ENCODE data around the gene TBC1D3E.
"Not testable (repeated sequence)": the region's sequence is repeated elsewhere in the genome, so short reads cannot be mapped to it uniquely, and the experiment has no call there.

TBC1D3E gene

GRCh38 chr17:38127651-38128050 lies at the start of gene TBC1D3E:
Gene TBC1D3E, plus strand, starts transcription at chr17:38127951. Its CDS starts 1,545 bp downstream, at chr17:38129496.
- not testable (repeated sequence) for DNase-seq (ENCODE audit: low spot score)

DNA sequence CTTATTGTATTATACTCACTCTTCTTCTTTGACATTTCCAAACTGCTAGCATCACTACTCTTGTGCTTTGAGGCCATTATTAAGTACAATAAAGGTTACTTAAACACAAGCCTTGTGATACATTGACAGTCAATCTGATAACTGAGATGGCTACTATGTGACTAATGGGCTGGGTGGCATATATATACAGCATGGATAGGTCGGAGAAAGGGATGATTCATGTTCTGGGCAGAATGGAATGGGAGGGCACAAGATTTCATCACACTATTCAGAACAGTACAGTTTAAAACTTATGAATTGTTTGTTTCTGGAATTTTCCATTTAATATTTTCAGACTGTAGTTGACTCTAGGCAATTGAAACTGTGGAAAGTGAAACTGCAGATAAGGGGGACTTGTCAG lies 40.4 kb upstream of the TBC1D3E start:
- not testable (repeated sequence) for DNase-seq (ENCODE audit: low spot score)

DNA sequence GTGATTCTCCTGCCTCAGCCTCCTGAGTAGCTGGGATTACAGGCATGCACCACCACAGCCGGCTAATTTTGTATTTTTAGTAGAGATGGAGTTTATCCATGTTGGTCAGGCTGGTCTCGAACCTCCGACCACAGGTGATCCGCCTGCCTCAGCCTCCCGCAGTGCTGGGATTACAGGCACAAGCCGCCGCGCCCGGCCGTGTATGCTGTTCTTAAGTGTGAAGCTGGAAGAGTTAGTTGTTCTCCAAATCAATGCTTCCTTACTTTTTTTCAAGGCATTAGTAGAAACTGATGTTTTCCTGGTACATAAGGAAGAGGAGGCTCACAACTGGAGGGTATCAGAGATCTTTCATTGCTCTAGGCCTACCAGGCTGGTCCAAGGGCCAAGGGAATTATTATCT lies 39.6 kb upstream of the TBC1D3E start:
- DNase-seq (ENCODE audit: low spot score) = not testable (repeated sequence)

- DNase-seq (ENCODE audit: low spot score) = not testable (repeated sequence)
Measured at GRCh38 chr17:38094059-38094694, 33.6 kb upstream of the TBC1D3E start.

GRCh38 chr17:38099262-38099661 lies 28.5 kb upstream of the TBC1D3E start:
- not testable (repeated sequence) for DNase-seq (ENCODE audit: low spot score)

DNA sequence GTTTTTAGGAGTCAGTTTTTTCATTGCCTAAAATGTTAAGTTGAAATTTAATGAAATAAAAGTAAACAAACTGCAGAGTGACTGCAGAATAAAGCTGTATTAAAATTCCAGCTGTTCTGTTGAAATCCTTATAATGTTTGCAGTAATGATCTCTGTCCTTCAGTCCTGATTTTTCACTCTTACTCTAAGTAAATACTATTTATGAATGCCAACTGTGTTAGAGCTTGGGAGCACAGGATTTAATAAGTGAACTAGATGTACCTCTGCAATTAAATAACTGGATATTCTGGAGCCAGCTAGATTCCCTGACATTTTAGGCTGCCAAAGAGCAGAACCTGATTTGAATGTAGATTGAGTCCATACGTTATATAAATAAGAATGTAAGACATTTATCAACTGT lies 7.9 kb upstream of the TBC1D3E start:
- not testable (repeated sequence) for DNase-seq (ENCODE audit: low spot score)

DNA sequence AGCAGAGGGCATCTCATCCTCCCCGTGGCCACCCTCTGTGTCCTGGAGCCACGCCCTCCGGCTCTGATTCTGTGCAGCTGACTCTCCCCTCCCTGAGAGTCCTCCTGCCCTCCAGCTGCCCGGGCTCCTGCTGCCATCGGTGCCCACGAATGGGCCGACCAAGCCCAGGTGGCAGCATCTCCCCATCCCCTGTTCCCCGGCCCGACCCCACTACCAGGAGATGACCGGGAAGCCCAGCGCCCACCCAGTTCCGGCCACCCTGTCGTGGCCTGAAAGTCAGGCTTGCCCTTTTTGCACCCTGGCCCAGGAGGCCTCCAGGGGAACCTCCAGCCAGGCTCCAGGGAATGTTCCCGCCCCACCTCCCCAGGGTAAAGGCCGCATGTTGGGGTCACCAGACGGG lies 7.1 kb downstream of the TBC1D3E start:
- not testable (repeated sequence) for DNase-seq (ENCODE audit: low spot score)
